H7 (cell line): Measurements from ENCODE around the gene EIF4A3. TPM values are rescaled to one million over a fixed set of nuclear protein-coding genes. Genes with fewer than 3 reads are reported as not detected.

Experiments used
- DNase-seq: peaks from one replicate; pipeline ENCODE4 v3.0.0; 2012
- H3K27me3 ChIP-seq: 2 replicates; pipeline ENCODE4 v1.6.0; 2011; ENCODE audit warnings: mild to moderate bottlenecking, low read length; ENCODE audit not compliant: control insufficient read depth, insufficient read depth
- H3K36me3 ChIP-seq: replicated peaks from 2 replicates; pipeline ENCODE4 v1.5.1; 2011; ENCODE audit warnings: low read length; ENCODE audit not compliant: control insufficient read depth, insufficient read depth
- H3K4me3 ChIP-seq: 2 replicates; pipeline ENCODE4 v1.5.1; 2011; ENCODE audit warnings: low read depth, mild to moderate bottlenecking, control low read depth, low read length, moderate library complexity; ENCODE audit not compliant: insufficient read depth
- total RNA-seq: library from RNA; depleted of rRNA; stranded (reverse); fragments of >200 nt; shearing (Covaris generic); gene quantifications from 2 replicates; pipeline ENCODE4 v1.2.3, GENCODE V29; 2014

EIF4A3 gene
- total RNA-seq, 1 experiment from 2014 or later: 138 TPM

DNA sequence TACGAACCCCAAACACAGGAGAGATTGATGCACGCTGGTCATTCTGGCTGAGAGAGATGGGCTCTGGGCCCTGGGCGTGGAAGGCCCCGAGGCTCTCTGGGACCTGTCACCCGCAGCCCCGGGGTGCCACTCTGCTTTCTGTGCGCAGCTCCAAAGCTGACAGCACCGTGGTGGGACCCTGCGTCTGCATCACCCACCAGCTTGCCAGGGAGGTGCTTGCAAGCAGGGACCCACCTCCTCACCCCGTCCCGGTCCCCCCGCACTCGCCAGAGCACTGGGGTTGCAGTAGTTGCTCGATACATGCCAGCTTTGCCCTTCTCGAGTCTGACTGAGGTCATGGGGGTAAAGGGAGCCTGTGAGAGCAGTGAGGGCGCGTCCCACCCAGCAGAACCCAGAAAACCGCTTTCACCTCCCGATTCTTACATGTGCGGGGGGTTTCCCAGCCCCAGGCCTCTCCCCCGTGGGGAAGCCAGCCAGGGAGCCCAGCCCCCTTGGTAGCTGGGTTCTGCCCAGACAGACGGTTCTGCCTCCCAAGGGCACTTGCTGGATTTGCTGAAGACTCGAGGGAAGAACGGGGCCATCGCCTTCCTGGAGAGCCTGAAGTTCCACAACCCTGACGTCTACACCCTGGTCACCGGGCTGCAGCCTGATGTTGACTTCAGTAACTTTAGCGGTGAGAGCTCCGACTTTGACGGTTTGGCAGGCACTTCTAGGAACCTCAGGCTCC lies 35.4 kb upstream of the EIF4A3 start:
- H3K4me3 ChIP-seq: no peak overlapping the region
- DNase-seq: peak; percentile 55
- no peaks in the 10 kb centered on the region for H3K27me3 ChIP-seq
- no peaks in the 10 kb centered on the region for H3K36me3 ChIP-seq

- peak; percentile 47 for DNase-seq
- Histone ChIP-seq H3K36me3 (no peaks in the 10 kb centered on the region), H3K4me3 (no peak overlapping the region), H3K27me3 (no peaks in the 10 kb centered on the region)
Measured at GRCh38 chr17:80181431-80181830, 34.5 kb upstream of the EIF4A3 start.

- no peaks in the 10 kb centered on the region for H3K36me3 ChIP-seq
- no peak overlapping the region for H3K4me3 ChIP-seq
- peak; percentile 37 for DNase-seq
- H3K27me3 ChIP-seq: no peaks in the 10 kb centered on the region
Measured at GRCh38 chr17:80180192-80180591, 33.3 kb upstream of the EIF4A3 start.

DNA sequence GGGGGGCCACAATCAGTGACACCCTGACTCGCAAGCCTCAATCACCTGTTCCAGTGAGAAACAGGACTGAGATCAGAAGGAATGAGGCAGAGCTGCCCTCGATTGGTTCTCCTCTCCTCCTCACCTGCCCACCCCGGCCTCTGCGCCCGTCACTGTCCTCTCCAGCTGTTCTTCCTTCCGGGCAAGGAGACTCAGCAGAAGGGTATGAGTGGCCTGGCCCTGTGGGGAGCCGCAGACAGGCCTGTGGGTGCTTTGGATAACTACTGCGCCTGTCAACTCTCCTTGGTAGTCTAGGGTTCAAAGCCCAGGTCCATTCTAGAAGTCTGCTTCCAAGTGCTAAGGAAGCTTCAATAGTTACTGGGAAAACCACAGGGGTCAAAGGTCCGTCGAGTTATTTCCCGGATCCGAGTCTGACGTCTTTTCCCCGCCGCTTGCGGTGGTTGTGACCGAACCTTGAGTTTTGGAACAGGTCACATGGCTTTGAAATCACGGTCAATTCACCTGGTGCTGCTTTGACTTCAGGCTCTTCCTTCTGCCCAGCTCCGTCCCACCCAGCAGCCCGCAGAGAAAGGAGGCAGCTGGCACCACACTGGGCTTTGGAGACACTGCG lies 31.2 kb upstream of the EIF4A3 start:
- no peaks in the 10 kb centered on the region for H3K36me3 ChIP-seq

GRCh38 chr17:80176757-80177156 lies 29.8 kb upstream of the EIF4A3 start:
- no peak for DNase-seq

More for the DNA sequence above, 31.2 kb upstream of the EIF4A3 start:
- Histone ChIP-seq H3K27me3 (no peaks in the 10 kb centered on the region), H3K4me3 (no peak overlapping the region)
- DNase-seq: peak; percentile 36

GRCh38 chr17:80173916-80174315 lies 27.0 kb upstream of the EIF4A3 start:
- DNase-seq: no peak
- Histone ChIP-seq H3K27me3 (no peaks in the 10 kb centered on the region), H3K36me3 (no peaks in the 10 kb centered on the region), H3K4me3 (no peak overlapping the region)

More at GRCh38 chr17:80176757-80177156, 29.8 kb upstream of the EIF4A3 start:
- no peaks in the 10 kb centered on the region for H3K36me3 ChIP-seq
- H3K4me3 ChIP-seq: no peak overlapping the region
- no peaks in the 10 kb centered on the region for H3K27me3 ChIP-seq

GRCh38 chr17:80173126-80173525 lies 26.2 kb upstream of the EIF4A3 start:
- Histone ChIP-seq H3K27me3 (no peaks in the 10 kb centered on the region), H3K36me3 (no peaks in the 10 kb centered on the region), H3K4me3 (no peak overlapping the region)
- DNase-seq: no peak

DNA sequence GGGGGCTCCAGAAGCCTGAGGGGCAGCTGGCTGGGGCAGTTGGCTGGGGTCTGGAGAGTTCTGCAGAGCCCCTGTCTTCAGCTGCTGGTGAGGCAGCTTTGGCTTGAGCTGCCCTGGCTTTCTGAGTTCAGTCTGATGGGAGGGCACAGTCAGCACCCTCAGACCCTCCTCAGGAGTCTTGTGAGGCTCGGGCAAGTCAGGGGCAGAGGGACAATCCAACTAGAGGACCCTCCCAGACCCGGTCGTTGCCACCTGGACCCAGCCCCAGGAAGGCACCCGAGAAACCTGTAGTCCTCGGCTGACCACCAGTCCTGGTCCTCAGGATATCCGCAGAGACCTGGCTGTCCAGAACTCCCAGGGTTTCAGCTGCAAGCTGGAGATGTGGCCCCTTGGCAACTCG lies 24.8 kb upstream of the EIF4A3 start:
- H3K27me3 ChIP-seq: no peaks in the 10 kb centered on the region
- H3K4me3 ChIP-seq: no peak overlapping the region
- no peaks in the 10 kb centered on the region for H3K36me3 ChIP-seq
- DNase-seq: no peak

GRCh38 chr17:80169784-80170500 lies 23.0 kb upstream of the EIF4A3 start, which contains the start of gene CARD14:
Gene CARD14, plus strand, starts transcription at chr17:80170030. Its CDS starts 11,409 bp downstream, at chr17:80181439.
- Histone ChIP-seq H3K36me3 (no peaks in the 10 kb centered on the region), H3K4me3 (no peak within 1 kb of the TSS), H3K27me3 (no peaks in the 10 kb centered on the region)
- peak; percentile 45 for DNase-seq

- Histone ChIP-seq H3K27me3 (no peaks in the 10 kb centered on the region), H3K4me3 (no peak overlapping the region), H3K36me3 (no peaks in the 10 kb centered on the region)
- DNase-seq: no peak
Measured at GRCh38 chr17:80169107-80169506, 22.2 kb upstream of the EIF4A3 start.

- DNase-seq: no peak
Measured at GRCh38 chr17:80168371-80168770, 21.4 kb upstream of the EIF4A3 start.

DNA sequence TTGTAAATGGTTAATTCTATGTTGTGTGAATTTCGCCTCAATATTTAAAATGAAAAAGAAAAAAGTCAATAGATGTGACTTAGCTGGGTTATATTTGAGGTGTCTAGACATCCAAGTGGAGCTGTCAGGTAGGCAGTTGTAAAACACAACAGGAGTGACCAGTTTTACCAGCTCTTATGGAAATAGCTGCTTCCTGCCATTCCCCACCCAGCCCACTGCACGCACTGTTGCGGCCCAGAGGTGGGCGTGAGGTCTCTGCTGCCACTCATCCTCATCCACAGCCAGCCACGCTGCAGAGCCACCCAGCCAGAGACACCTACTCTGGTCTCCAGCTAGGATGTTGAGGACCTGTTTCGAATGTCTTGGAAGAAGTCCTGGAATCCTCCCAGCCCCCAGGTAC lies 19.5 kb upstream of the EIF4A3 start:
- no peaks in the 10 kb centered on the region for H3K36me3 ChIP-seq
- H3K27me3 ChIP-seq: no peaks in the 10 kb centered on the region
- H3K4me3 ChIP-seq: no peak overlapping the region
- DNase-seq: no peak

More at GRCh38 chr17:80168371-80168770, 21.4 kb upstream of the EIF4A3 start:
- no peak overlapping the region for H3K4me3 ChIP-seq
- no peaks in the 10 kb centered on the region for H3K27me3 ChIP-seq
- no peaks in the 10 kb centered on the region for H3K36me3 ChIP-seq

DNA sequence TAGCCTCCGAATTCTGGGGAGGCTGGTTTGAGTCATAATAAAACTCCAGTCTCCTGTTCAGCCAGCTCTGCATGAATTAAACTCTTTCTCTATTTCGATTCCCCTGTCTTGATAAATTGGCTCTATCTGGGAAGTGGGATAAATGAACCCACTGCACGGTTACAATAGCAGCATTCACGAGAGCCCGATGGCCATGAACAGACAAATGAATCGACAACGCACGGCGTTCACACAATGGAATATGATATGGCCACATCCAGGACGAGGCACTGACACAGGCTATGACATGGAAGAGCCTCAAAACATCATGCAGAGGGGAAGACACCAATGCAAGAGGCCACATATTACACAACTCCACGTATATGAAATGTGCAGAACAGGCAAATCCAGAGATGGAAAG lies 17.3 kb upstream of the EIF4A3 start:
- DNase-seq: no peak
- no peaks in the 10 kb centered on the region for H3K27me3 ChIP-seq

GRCh38 chr17:80163336-80163735 lies 16.4 kb upstream of the EIF4A3 start:
- Histone ChIP-seq H3K27me3 (no peaks in the 10 kb centered on the region), H3K36me3 (no peaks in the 10 kb centered on the region), H3K4me3 (no peak overlapping the region)
- no peak for DNase-seq

More for the DNA sequence above, 17.3 kb upstream of the EIF4A3 start:
- Histone ChIP-seq H3K36me3 (no peaks in the 10 kb centered on the region), H3K4me3 (no peak overlapping the region)

DNA sequence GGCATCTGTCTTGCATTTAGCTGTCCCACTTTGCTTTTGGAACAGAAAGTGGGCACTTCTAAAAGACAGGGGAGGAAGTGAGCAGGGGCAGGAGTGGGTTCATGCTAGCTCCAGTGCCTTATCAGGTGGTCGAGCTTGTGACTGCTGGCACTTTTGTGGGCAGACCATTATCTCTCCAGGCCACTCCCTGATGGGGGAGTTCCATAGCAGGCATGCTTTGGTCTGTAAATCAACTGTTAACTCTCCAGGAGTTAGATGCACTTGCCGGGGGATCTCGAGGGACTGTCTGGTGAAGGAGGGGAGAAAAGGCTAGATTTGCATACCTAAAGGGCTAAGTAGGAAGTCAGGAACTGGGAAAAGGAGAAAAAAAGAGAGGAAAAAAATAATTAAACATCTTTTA lies 13.6 kb upstream of the EIF4A3 start:
- peak; percentile 58 for DNase-seq
- no peaks in the 10 kb centered on the region for H3K27me3 ChIP-seq
- no peak overlapping the region for H3K4me3 ChIP-seq
- H3K36me3 ChIP-seq: no peaks in the 10 kb centered on the region
